SK-N-SH (cell line): ENCODE data around the gene TMEM129. TPM values are rescaled to one million over a fixed set of nuclear protein-coding genes. Genes with fewer than 3 reads are reported as not detected.

ENCODE experiments used
- ELF1 ChIP-seq: IDR thresholded peaks from 2 replicates; pipeline ENCODE4 v1.4.0; 2012
- EP300 ChIP-seq, 2 experiments: IDR thresholded peaks; 2 replicates each; pipeline versions ENCODE4 v1.4.0 to v1.6.1; 2012; ENCODE audit warnings: borderline replicate concordance in 1 of 2, low read depth in 1 of 2, low read length in 1 of 2
- MAX ChIP-seq: IDR thresholded peaks from 2 replicates; pipeline ENCODE4 v1.4.0; 2012; ENCODE audit warnings: low read depth
- MXI1 ChIP-seq: IDR thresholded peaks from 2 replicates; pipeline ENCODE4 v1.6.1; 2012; ENCODE audit warnings: mild to moderate bottlenecking, low read depth, low read length, improper control_type of control experiment
- NRF1 ChIP-seq: IDR thresholded peaks from 2 replicates; pipeline ENCODE4 v1.6.1; 2012; ENCODE audit warnings: low read depth, mild to moderate bottlenecking, low read length
- PBX3 ChIP-seq: IDR thresholded peaks from 2 replicates; pipeline ENCODE4; 2012
- RAD21 ChIP-seq: IDR thresholded peaks from 2 replicates; pipeline ENCODE4 v1.6.1; 2012; ENCODE audit warnings: mild to moderate bottlenecking, low read length
- RXRA ChIP-seq: IDR thresholded peaks from 2 replicates; pipeline ENCODE4 v1.4.0; 2012; ENCODE audit warnings: low read depth, mild to moderate bottlenecking, borderline replicate concordance
- TCF12 ChIP-seq: IDR thresholded peaks from 2 replicates; pipeline ENCODE4 v1.4.0; 2012
- ZBTB33 ChIP-seq: IDR thresholded peaks from 2 replicates; pipeline ENCODE4 v1.4.0; 2012; ENCODE audit warnings: low read depth, borderline replicate concordance
- polyA plus RNA-seq, 3 experiments: library from polyadenylated mRNA; depleted of rRNA; stranded (reverse); fragments of >200 nt; gene quantifications; 2 replicates each; pipeline ENCODE4 v1.2.3, GENCODE V29; 2012
- TF ChIP-seq, protein P1 (sequence below): IDR thresholded peaks from 2 replicates; pipeline ENCODE4 v1.6.1; 2012; ENCODE audit warnings: mild to moderate bottlenecking, low read depth, low read length, moderate library complexity

The TMEM129 gene
- polyA plus RNA-seq, 1 of the 3 experiments (the other 2 are of a cell fraction), result 36.5 TPM

DNA sequence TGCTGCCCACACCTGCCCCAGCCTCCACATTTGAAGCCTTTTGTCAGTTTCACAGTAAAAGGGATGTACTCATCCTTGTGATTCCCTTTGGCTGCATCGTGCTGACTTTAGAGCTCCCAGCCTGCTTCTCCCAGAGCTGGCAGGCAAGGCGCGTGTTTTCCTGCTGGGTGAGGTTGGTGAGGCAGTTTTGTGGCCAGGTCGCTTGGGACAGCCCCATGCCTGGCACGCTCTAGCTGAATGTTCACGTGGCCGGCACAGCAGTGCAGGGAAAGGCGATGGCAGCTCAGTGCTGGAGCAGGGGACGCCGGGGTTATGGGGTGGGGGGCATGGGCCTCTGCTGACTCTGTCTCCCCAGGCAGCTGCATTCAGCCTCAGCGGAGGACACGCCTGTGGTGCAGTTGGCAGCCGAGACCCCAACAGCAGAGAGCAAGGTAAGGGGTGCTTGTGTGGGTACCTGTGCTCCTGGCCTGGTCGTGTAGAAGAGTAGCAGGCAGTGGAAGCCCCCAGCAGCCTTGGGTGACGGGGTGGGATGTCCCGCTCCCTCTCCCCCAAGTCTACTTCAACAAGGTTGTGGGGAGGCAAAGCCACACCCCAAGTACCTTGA lies 9.5 kb upstream of the TMEM129 start (continued):
- TF ChIP-seq, protein P1, sequence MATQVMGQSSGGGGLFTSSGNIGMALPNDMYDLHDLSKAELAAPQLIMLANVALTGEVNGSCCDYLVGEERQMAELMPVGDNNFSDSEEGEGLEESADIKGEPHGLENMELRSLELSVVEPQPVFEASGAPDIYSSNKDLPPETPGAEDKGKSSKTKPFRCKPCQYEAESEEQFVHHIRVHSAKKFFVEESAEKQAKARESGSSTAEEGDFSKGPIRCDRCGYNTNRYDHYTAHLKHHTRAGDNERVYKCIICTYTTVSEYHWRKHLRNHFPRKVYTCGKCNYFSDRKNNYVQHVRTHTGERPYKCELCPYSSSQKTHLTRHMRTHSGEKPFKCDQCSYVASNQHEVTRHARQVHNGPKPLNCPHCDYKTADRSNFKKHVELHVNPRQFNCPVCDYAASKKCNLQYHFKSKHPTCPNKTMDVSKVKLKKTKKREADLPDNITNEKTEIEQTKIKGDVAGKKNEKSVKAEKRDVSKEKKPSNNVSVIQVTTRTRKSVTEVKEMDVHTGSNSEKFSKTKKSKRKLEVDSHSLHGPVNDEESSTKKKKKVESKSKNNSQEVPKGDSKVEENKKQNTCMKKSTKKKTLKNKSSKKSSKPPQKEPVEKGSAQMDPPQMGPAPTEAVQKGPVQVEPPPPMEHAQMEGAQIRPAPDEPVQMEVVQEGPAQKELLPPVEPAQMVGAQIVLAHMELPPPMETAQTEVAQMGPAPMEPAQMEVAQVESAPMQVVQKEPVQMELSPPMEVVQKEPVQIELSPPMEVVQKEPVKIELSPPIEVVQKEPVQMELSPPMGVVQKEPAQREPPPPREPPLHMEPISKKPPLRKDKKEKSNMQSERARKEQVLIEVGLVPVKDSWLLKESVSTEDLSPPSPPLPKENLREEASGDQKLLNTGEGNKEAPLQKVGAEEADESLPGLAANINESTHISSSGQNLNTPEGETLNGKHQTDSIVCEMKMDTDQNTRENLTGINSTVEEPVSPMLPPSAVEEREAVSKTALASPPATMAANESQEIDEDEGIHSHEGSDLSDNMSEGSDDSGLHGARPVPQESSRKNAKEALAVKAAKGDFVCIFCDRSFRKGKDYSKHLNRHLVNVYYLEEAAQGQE, result no peak
- TF ChIP-seq RAD21, result no peak
- no peak for TF ChIP-seq NRF1
- TF ChIP-seq TCF12, result no peak
- no peak for TF ChIP-seq MAX
- no peak for TF ChIP-seq PBX3
- TF ChIP-seq RXRA, result no peak
- TF ChIP-seq ZBTB33, result no peak
- no peak for TF ChIP-seq ELF1
- TF ChIP-seq EP300 (IDR thresholded peaks at IDR 0.05; ENCODE audit: borderline replicate concordance in 1 of 2, low read depth in 1 of 2, low read length in 1 of 2), result no peak
- TF ChIP-seq MXI1, result no peak
- TF ChIP-seq, all 33 proteins: peak for 0
